DND-41 (cell line): Measurements from ENCODE around the gene NETO1.

Experiments
- ATAC-seq: fragments of 200-7000 bp; cut with Tn5 transposase; 3 replicates; pipeline ENCODE4 v1.9.1; 2021; ENCODE audit warnings: low read depth; ENCODE audit not compliant: insufficient read depth
- DNase-seq: peaks from one replicate; pipeline ENCODE4 v3.0.0-alpha.2; 2020
- H2AFZ ChIP-seq: 2 replicates; pipeline ENCODE4 v1.6.0; 2012; ENCODE audit warnings: low read depth, low read length
- H3K27ac ChIP-seq: 2 replicates; pipeline ENCODE4 v1.5.1; 2012; ENCODE audit warnings: low read length, inconsistent platforms
- H3K27me3 ChIP-seq: fragments of 200-600 bp; sonication (generic); 2 replicates; pipeline ENCODE4 v1.6.0; 2012; ENCODE audit warnings: low read length, mild to moderate bottlenecking, inconsistent platforms; ENCODE audit not compliant: insufficient read depth, poor library complexity
- H3K36me3 ChIP-seq: 2 replicates; pipeline ENCODE4 v1.5.1; 2012; ENCODE audit warnings: low read length, inconsistent platforms; ENCODE audit not compliant: insufficient read depth
- H3K4me1 ChIP-seq: 2 replicates; pipeline ENCODE4 v1.5.1; 2012; ENCODE audit warnings: mild to moderate bottlenecking, low read length; ENCODE audit not compliant: insufficient read depth
- H3K4me2 ChIP-seq: 2 replicates; pipeline ENCODE4 v1.6.0; 2012; ENCODE audit warnings: mild to moderate bottlenecking, moderate library complexity, low read length, inconsistent platforms; ENCODE audit not compliant: insufficient read depth
- H3K4me3 ChIP-seq, 2 experiments: fragments of 200-600 bp in 1 of 2; shearing (Covaris generic) in 1 of 2; 2 replicates each; pipeline ENCODE4 v1.5.1; 2012 to 2016; ENCODE audit warnings: inconsistent platforms in 2 of 2, low read length in 2 of 2, mild to moderate bottlenecking in 2 of 2, low read depth in 1 of 2, moderate library complexity in 1 of 2
- H3K79me2 ChIP-seq: 2 replicates; pipeline ENCODE4 v1.6.0; 2012; ENCODE audit warnings: low read length, inconsistent platforms; ENCODE audit not compliant: insufficient read depth
- H3K9ac ChIP-seq: 2 replicates; pipeline ENCODE4 v1.6.0; 2012; ENCODE audit warnings: low read depth, mild to moderate bottlenecking, inconsistent platforms, low read length, moderate library complexity
- H3K9me3 ChIP-seq: 2 replicates; pipeline ENCODE4 v1.5.1; 2012; ENCODE audit warnings: low read length, moderate library complexity, mild to moderate bottlenecking, inconsistent platforms; ENCODE audit not compliant: insufficient read depth, severe bottlenecking
- H4K20me1 ChIP-seq: 2 replicates; pipeline ENCODE4 v1.6.0; 2012; ENCODE audit warnings: low read length; ENCODE audit not compliant: insufficient read depth
- EZH2 ChIP-seq: IDR thresholded peaks from 3 replicates; pipeline ENCODE4 v1.6.1; 2012; ENCODE audit warnings: borderline replicate concordance, low read depth, mild to moderate bottlenecking, moderate library complexity, low read length, inconsistent platforms; ENCODE audit not compliant: severe bottlenecking
- TF ChIP-seq, protein P1 (sequence below): IDR thresholded peaks from 2 replicates; pipeline ENCODE4 v1.5.1; 2012; ENCODE audit warnings: borderline replicate concordance, low read length, moderate library complexity, mild to moderate bottlenecking; ENCODE audit not compliant: poor library complexity, severe bottlenecking; ENCODE audit errors: extremely low read depth

NETO1 gene

DNA sequence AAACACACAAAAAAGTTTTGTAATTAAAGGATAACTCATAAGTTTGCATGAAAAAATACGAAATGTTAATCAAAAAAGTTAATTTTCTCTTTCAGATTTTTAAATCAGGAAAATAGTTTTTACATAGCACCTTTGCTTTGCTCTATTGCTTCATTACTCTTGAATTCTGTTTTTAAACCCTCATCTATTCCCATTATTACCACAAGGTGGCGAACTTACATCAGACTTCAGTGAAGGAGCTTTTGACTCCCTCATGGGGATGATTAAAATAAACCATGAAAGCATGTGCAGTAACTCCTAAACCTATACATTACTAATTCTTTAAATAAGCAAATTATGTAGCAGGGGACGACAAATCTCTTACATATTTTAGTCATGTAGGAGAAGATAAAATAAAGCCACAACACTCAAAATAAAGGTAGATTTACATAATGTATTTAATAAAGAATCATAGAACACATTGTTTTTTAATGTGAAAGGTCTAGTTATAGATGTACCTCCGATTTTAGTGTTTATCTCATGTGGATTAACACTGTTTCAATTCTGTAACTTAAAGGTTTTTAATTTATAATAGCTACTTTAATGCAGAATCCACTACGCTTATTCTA lies 105.2 kb downstream of the NETO1 start:
- Histone ChIP-seq H3K9ac (no peak overlapping the region), H3K4me1 (no peaks in the 10 kb centered on the region), H3K27me3 (no peaks in the 10 kb centered on the region), H3K4me2 (no peak overlapping the region), H3K4me3 (no peak overlapping the region), H3K27ac (no peak overlapping the region), H3K79me2 (no peaks in the 10 kb centered on the region), H3K36me3 (0 out of 2 replicates have a peak, but pooled peaks cover 3% of the 10 kb centered on the region), H3K9me3 (no peaks in the 10 kb centered on the region), H2AFZ (no peak overlapping the region), H4K20me1 (no peaks in the 10 kb centered on the region)
- TF ChIP-seq EZH2 = no peak
- TF ChIP-seq, protein P1, sequence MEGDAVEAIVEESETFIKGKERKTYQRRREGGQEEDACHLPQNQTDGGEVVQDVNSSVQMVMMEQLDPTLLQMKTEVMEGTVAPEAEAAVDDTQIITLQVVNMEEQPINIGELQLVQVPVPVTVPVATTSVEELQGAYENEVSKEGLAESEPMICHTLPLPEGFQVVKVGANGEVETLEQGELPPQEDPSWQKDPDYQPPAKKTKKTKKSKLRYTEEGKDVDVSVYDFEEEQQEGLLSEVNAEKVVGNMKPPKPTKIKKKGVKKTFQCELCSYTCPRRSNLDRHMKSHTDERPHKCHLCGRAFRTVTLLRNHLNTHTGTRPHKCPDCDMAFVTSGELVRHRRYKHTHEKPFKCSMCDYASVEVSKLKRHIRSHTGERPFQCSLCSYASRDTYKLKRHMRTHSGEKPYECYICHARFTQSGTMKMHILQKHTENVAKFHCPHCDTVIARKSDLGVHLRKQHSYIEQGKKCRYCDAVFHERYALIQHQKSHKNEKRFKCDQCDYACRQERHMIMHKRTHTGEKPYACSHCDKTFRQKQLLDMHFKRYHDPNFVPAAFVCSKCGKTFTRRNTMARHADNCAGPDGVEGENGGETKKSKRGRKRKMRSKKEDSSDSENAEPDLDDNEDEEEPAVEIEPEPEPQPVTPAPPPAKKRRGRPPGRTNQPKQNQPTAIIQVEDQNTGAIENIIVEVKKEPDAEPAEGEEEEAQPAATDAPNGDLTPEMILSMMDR = peak; percentile 83
- peak; percentile 9 for DNase-seq
- peak; percentile 84 for ATAC-seq

DNA sequence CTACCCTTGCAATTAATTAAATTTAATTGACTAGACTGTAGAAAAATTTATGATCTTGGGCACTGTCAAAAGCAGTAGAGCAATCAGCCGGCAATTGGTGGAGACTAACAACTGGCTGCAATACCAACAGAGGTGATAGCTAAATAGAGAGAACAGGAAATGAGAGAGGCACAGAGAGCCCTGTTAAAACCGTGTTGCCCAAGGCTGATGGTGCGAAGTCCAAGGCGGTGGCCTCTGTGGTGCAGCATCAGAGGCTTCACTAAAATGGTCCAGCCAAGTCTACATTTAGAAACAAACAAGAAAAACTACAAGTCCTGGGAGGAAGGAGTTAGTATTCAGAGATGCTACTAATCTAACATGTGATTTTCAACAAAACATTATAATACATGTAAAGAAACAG lies 115.6 kb downstream of the NETO1 start:
- no peaks in the 10 kb centered on the region for H4K20me1 ChIP-seq
- no peak for ATAC-seq
- H3K9ac ChIP-seq = no peak overlapping the region
- no peaks in the 10 kb centered on the region for H3K4me1 ChIP-seq
- H3K27me3 ChIP-seq = no peaks in the 10 kb centered on the region
- no peak overlapping the region for H3K4me3 ChIP-seq
- peaks cover 15% of the 10 kb centered on the region; the same call in 1 of the 2 replicates for H3K36me3 ChIP-seq
- H3K9me3 ChIP-seq = no peaks in the 10 kb centered on the region
- no peaks in the 10 kb centered on the region for H3K79me2 ChIP-seq
- TF ChIP-seq EZH2 = no peak
- TF ChIP-seq, protein P1 = no peak
- no peak for DNase-seq
- no peak overlapping the region for H3K4me2 ChIP-seq
- H2AFZ ChIP-seq = no peak overlapping the region
- H3K27ac ChIP-seq = no peak overlapping the region

DNA sequence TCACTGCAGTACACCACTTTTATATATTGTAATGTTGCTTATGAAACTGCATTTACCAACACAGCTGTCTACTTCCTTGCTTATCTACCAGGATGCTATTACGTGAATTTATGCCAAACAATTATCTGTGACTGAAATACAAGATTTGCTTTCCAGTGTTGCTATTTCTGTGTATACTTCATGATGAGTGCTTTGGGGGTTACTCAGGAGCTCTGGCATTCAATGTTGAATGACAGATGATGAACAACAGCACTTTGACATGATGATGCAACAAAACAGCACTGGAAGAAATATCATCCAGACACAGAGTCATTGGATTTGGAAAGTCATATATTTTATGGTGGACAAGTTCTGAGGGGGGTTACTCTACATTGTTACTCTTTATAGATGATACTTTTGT lies 125.8 kb downstream of the NETO1 start:
- ATAC-seq = no peak
- Histone ChIP-seq H2AFZ (no peak overlapping the region), H3K36me3 (no peaks in the 10 kb centered on the region), H3K9me3 (no peaks in the 10 kb centered on the region), H3K4me1 (no peaks in the 10 kb centered on the region), H3K4me2 (no peak overlapping the region), H3K27me3 (no peaks in the 10 kb centered on the region), H3K4me3 (no peak overlapping the region), H4K20me1 (no peaks in the 10 kb centered on the region), H3K9ac (no peak overlapping the region), H3K27ac (no peak overlapping the region), H3K79me2 (no peaks in the 10 kb centered on the region)
- DNase-seq = no peak
- TF ChIP-seq, protein P1 = no peak
- no peak for TF ChIP-seq EZH2
